Keratinocyte (primary cell): ENCODE results near the gene UBAC2.
"Not testable (repeated sequence)": the region's sequence is repeated elsewhere in the genome, so short reads cannot be mapped to it uniquely, and the experiment has no call there.

Source experiments
- EZH2 ChIP-seq: IDR thresholded peaks from one replicate; pipeline ENCODE4 v1.6.1; 2012; ENCODE audit warnings: inconsistent platforms, mild to moderate bottlenecking, low read length, moderate library complexity
- TF ChIP-seq, protein P1 (sequence below), 3 experiments: IDR thresholded peaks in 1 of 3; conservative IDR thresholded peaks in 1 of 3; optimal IDR thresholded peaks in 1 of 3; 2 replicates in 2 of 3; 3 replicates in 1 of 3; pipeline versions ENCODE3 to v1.5.1; 2011; ENCODE audit warnings: low read length in 3 of 3, mild to moderate bottlenecking in 3 of 3, moderate library complexity in 2 of 3, control low read depth in 1 of 3, inconsistent platforms in 1 of 3; ENCODE audit not compliant: insufficient read depth in 2 of 3; ENCODE audit errors: extremely low read depth in 1 of 3

DNA sequence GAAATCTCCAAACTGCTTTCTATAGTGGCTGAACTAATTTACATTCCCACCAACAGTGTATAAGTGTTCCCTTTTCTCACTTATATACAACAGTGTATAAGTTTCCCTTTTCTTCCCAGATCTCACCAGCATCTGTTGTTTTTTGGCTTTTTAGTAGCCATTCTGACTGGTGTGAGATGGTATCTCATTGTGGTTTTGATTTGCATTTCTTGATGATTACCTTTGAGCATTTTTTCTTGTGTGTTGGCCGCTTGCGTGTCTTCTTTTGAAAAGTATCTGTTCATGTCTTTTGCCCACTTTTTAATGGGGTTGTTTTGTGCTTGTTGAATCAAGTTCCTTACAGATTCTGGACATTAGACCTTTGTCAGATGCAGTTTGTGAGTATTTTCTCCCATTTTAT lies 49.0 kb downstream of the UBAC2 start:
- TF ChIP-seq, protein P1, sequence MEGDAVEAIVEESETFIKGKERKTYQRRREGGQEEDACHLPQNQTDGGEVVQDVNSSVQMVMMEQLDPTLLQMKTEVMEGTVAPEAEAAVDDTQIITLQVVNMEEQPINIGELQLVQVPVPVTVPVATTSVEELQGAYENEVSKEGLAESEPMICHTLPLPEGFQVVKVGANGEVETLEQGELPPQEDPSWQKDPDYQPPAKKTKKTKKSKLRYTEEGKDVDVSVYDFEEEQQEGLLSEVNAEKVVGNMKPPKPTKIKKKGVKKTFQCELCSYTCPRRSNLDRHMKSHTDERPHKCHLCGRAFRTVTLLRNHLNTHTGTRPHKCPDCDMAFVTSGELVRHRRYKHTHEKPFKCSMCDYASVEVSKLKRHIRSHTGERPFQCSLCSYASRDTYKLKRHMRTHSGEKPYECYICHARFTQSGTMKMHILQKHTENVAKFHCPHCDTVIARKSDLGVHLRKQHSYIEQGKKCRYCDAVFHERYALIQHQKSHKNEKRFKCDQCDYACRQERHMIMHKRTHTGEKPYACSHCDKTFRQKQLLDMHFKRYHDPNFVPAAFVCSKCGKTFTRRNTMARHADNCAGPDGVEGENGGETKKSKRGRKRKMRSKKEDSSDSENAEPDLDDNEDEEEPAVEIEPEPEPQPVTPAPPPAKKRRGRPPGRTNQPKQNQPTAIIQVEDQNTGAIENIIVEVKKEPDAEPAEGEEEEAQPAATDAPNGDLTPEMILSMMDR (optimal IDR thresholded peaks at IDR 0.05 in 1 of 3, IDR thresholded peaks at IDR 0.05 in 1 of 3, conservative IDR thresholded peaks at IDR 0.05 in 1 of 3; ENCODE audit: extremely low read depth in 1 of 3, insufficient read depth in 2 of 3, low read length in 3 of 3): not testable (repeated sequence)
- TF ChIP-seq EZH2: not testable (repeated sequence)
